Calu3 (cell line): ENCODE results near the gene CDC42SE2. TPM values are rescaled to one million over a fixed set of nuclear protein-coding genes. Genes with fewer than 3 reads are reported as not detected.
"Not testable (repeated sequence)": the region's sequence is repeated elsewhere in the genome, so short reads cannot be mapped to it uniquely, and the experiment has no call there.

Experiments used
- BruUV-seq: library from RNA; stranded (reverse); fragments of 400-500 nt; replicated peaks from 2 replicates; lab custom pipeline; 2021; lab: Mats Ljungman, UMichigan
- CTCF ChIA-PET: fragments of 300-600 bp; sonication (Branson Sonifier 250); formaldehyde crosslinking; loops from one replicate; lab custom pipeline; 2022; ENCODE audit warnings: antibody characterized with exemption; lab: Charles Lee
- DNase-seq: peaks from one replicate; pipeline ENCODE4 v3.0.0; 2022
- H3K27ac Mint-ChIP-seq: one replicate; pipeline ENCODE4 v1.8.0; 2022; ENCODE audit warnings: mixed read lengths; ENCODE audit not compliant: unreplicated experiment
- H3K27me3 Mint-ChIP-seq: one replicate; pipeline ENCODE4 v1.8.0; 2022; ENCODE audit warnings: mixed read lengths; ENCODE audit not compliant: unreplicated experiment
- H3K36me3 Mint-ChIP-seq: one replicate; pipeline ENCODE4 v1.8.0; 2022; ENCODE audit warnings: mild to moderate bottlenecking, moderate library complexity, mixed read lengths; ENCODE audit not compliant: insufficient read depth, unreplicated experiment
- H3K4me1 Mint-ChIP-seq: one replicate; pipeline ENCODE4 v1.8.0; 2022; ENCODE audit warnings: mild to moderate bottlenecking, low read depth, mixed read lengths; ENCODE audit not compliant: unreplicated experiment
- H3K4me3 Mint-ChIP-seq: one replicate; pipeline ENCODE4 v1.8.0; 2022; ENCODE audit warnings: mild to moderate bottlenecking, low read depth, moderate library complexity, mixed read lengths; ENCODE audit not compliant: unreplicated experiment
- H3K9me3 Mint-ChIP-seq: one replicate; pipeline ENCODE4 v1.8.0; 2022; ENCODE audit warnings: low read depth, mixed read lengths; ENCODE audit not compliant: unreplicated experiment
- CTCF ChIP-seq: fragments of 200-600 bp; IDR thresholded peaks from one replicate; pipeline ENCODE4 v1.8.0; 2022; ENCODE audit warnings: antibody characterized with exemption; ENCODE audit not compliant: unreplicated experiment
- intact Hi-C: fragments of 100-400 bp; cut with micrococcal nuclease; formaldehyde crosslinking; loops from one replicate; pipeline ENCODE4 v1.10.0; 2022; ENCODE audit not compliant: unreplicated experiment
- total RNA-seq: library from RNA; stranded (reverse); gene quantifications from 2 replicates; pipeline ENCODE4 v1.2.3, GENCODE V29; 2022

The CDC42SE2 gene
- total RNA-seq, 1 experiment from 2014 or later = 63.9 TPM

DNA sequence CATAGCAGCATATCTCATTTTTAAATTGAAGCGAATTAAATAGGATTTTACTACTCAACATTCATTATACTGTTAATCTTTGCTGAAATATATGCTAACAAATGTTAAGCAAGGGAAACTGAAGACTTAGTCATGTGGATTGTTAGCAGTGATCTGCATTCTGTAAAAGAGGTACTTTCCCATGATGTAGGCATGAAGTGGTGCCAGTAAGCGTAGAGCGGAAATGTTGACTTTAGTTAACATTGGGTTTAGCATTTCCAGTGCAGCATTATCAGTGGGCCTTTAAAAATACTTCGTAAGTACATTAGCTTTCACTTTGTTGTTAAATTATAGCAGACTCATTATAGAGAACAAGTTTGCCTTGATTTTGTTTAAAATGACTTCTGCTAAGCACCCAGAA is 130.3 kb downstream of the CDC42SE2 start:
- intact Hi-C loops = no loop called here
- H3K27ac Mint-ChIP-seq = no peak overlapping the region
- H3K4me3 Mint-ChIP-seq = no peak overlapping the region
- DNase-seq = no peak
- CTCF ChIA-PET = no interaction called here
- no peaks in the 10 kb centered on the region for H3K4me1 Mint-ChIP-seq
- H3K36me3 Mint-ChIP-seq = peaks cover 60% of the 10 kb centered on the region
- TSS peak; percentile 17 for BruUV-seq
- no peaks in the 10 kb centered on the region for H3K9me3 Mint-ChIP-seq
- H3K27me3 Mint-ChIP-seq = no peaks in the 10 kb centered on the region
- TF ChIP-seq CTCF = no peak

- Mint-ChIP-seq H3K4me3 (no peak overlapping the region), H3K27ac (no peak overlapping the region), H3K4me1 (no peaks in the 10 kb centered on the region), H3K9me3 (no peaks in the 10 kb centered on the region), H3K27me3 (no peaks in the 10 kb centered on the region), H3K36me3 (peaks cover 59% of the 10 kb centered on the region)
- CTCF ChIA-PET = no interaction called here
- DNase-seq = no peak
- intact Hi-C loops = no loop called here
- no TSS peak for BruUV-seq
- no peak for TF ChIP-seq CTCF
Observed at GRCh38 chr5:131396015-131396414, 132.2 kb downstream of the CDC42SE2 start.

GRCh38 chr5:131396630-131397273 is 132.9 kb downstream of the CDC42SE2 start:
- CTCF ChIA-PET = no interaction called here
- no peak for DNase-seq
- BruUV-seq = no TSS peak
- H3K4me3 Mint-ChIP-seq = no peak overlapping the region
- no peaks in the 10 kb centered on the region for H3K4me1 Mint-ChIP-seq
- intact Hi-C loops = no loop called here
- H3K36me3 Mint-ChIP-seq = peaks cover 57% of the 10 kb centered on the region
- H3K27me3 Mint-ChIP-seq = no peaks in the 10 kb centered on the region
- no peak overlapping the region for H3K27ac Mint-ChIP-seq
- no peak for TF ChIP-seq CTCF
- H3K9me3 Mint-ChIP-seq = no peaks in the 10 kb centered on the region

GRCh38 chr5:131399007-131399406 is 135.2 kb downstream of the CDC42SE2 start:
- H3K4me1 Mint-ChIP-seq = not testable (repeated sequence)

DNA sequence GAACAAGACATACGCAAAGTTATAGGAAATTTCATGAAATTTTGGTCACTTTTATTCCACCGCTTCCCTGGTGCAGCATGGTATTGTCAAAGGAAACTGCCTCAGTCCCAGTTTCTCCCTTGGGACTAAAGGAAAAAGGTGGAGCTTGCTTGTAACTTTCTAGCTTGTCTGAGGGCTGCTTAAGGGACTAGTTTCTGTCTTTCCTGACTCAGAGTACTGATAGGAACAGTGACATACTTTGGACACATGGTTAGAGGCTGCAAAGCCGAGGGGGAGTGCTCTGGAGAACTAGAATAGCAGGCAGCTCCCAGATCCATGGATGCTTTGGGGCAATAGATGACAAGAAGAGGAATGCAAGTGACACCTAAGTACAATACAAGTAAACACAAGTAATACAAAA is 136.7 kb downstream of the CDC42SE2 start:
- intact Hi-C loops = no loop called here
- Mint-ChIP-seq H3K4me1 (no peaks in the 10 kb centered on the region), H3K4me3 (no peak overlapping the region), H3K27me3 (no peaks in the 10 kb centered on the region), H3K36me3 (peaks cover 42% of the 10 kb centered on the region), H3K9me3 (peaks cover 7% of the 10 kb centered on the region), H3K27ac (no peak overlapping the region)
- no TSS peak for BruUV-seq
- CTCF ChIA-PET = no interaction called here
- no peak for TF ChIP-seq CTCF
- DNase-seq = no peak

More at GRCh38 chr5:131399007-131399406, 135.2 kb downstream of the CDC42SE2 start:
- H3K4me3 Mint-ChIP-seq, H3K27ac Mint-ChIP-seq, DNase-seq, H3K9me3 Mint-ChIP-seq, H3K27me3 Mint-ChIP-seq, CTCF ChIA-PET, BruUV-seq, intact Hi-C loops: not testable (repeated sequence)
- peaks cover 42% of the 10 kb centered on the region for H3K36me3 Mint-ChIP-seq
